Measurements from ENCODE around the gene FHL5. TPM values are rescaled to one million over a fixed set of nuclear protein-coding genes. Genes with fewer than 3 reads are reported as not detected.

Gene FHL5, protein sequence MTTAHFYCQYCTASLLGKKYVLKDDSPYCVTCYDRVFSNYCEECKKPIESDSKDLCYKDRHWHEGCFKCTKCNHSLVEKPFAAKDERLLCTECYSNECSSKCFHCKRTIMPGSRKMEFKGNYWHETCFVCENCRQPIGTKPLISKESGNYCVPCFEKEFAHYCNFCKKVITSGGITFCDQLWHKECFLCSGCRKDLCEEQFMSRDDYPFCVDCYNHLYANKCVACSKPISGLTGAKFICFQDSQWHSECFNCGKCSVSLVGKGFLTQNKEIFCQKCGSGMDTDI
- polyA plus RNA-seq = 2.1 and 3.8 TPM in 2 replicates

DNA sequence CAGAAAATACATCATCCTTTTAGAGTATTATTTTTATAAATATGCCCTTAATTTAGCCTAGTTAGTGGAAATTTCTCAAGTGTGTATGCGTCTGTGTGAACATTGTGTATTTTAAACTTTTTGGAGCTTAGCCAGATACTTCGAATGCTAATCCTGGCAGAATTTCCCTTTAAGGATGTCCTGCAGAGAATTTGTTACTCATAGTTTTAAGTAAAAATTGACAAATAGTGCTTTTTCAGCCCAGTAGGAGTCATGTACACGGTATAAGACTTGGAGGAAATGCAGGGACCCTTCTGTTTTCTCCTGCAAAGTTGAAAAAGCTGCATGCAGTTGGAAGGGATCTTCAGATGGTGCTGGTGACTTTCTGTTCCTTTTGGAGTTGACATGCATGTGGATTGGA lies at the start of gene FHL5:
Gene FHL5, plus strand, starts transcription at position 243 of the 400 bp plus-strand sequence. CDS start 40,486 bp downstream, outside the sequence.

GRCh38 chr6:96521644-96522464 lies 41.1 kb upstream of the FHL5 start, which contains the start of gene UFL1:
UFL1 (plus strand) TSS chr6:96521806; CDS start chr6:96521874, 68 bp downstream.

Other genes starting within 250 kb of the FHL5 start
- gene UFL1, start 41.3 kb upstream of the FHL5 start, polyA plus RNA-seq = 37.7 and 42.4 TPM in 2 replicates

Measured in Purkinje cell (primary cell).